HCT116 (cell line): ENCODE measurements around the gene LRP1. TPM values are rescaled to one million over a fixed set of nuclear protein-coding genes. Genes with fewer than 3 reads are reported as not detected.

Experiments
- ATAC-seq: fragments of 200-7000 bp; cut with Tn5 transposase; 2 replicates; pipeline ENCODE4 v1.9.1; 2020; ENCODE audit warnings: mild to moderate bottlenecking, moderate library complexity
- BruUV-seq: library from RNA; stranded (reverse); fragments of 400-500 nt; replicated peaks from 2 replicates; lab custom pipeline; 2021; lab: Mats Ljungman, UMichigan
- CTCF ChIA-PET: fragments of 300-600 bp; sonication (Branson Sonifier 250); formaldehyde crosslinking; loops from one replicate; lab custom pipeline; 2021; ENCODE audit warnings: antibody characterized with exemption; lab: Charles Lee
- POLR2A ChIA-PET: fragments of 300-600, 350-600 bp; sonication (Branson Sonifier 250); formaldehyde crosslinking; loops from one replicate; lab custom pipeline; 2021; ENCODE audit warnings: antibody characterized with exemption; lab: Charles Lee
- RAD21 ChIA-PET, 2 experiments: fragments of 300-600 bp; sonication (Branson Sonifier 250); formaldehyde crosslinking; loops; one replicate each; lab custom pipeline; 2023; ENCODE audit warnings: low total read pairs in 2 of 2; ENCODE audit not compliant: uncharacterized antibody in 2 of 2, unreplicated experiment in 2 of 2, low non-redundant PET in 1 of 2; lab: Charles Lee
- DNase-seq: peaks from one replicate; pipeline ENCODE4 v3.0.0-alpha.2; 2010; ENCODE audit warnings: low read depth, low spot score
- H2AFZ ChIP-seq: fragments of 200-600 bp; shearing (Covaris generic), sonication (generic); 2 replicates; pipeline ENCODE4 v1.6.1; 2017; ENCODE audit warnings: low read depth, mixed run types, mixed read lengths, antibody characterized with exemption, low read length; ENCODE audit not compliant: poor library complexity, severe bottlenecking
- H3K27ac ChIP-seq: 2 replicates; pipeline ENCODE4 v1.5.1; 2012; ENCODE audit warnings: low read depth, low read length
- H3K27me3 ChIP-seq: fragments of 200-600 bp; sonication (generic); 2 replicates; pipeline ENCODE4 v1.6.1; 2016; ENCODE audit warnings: mixed run types, low read length, mixed read lengths; ENCODE audit not compliant: insufficient read depth
- H3K36me3 ChIP-seq, 2 experiments: fragments of 200-500 bp in 1 of 2; fragments of 200-600 bp in 1 of 2; sonication (Bioruptor generic) in 1 of 2; sonication (generic) in 1 of 2; 2 replicates each; pipeline versions ENCODE4 v1.5.1 to v1.6.1; 2014 to 2016; ENCODE audit warnings: low read length in 2 of 2, inconsistent platforms in 1 of 2, mixed read lengths in 1 of 2, mixed run types in 1 of 2; ENCODE audit not compliant: insufficient read depth in 2 of 2, control insufficient read depth in 1 of 2
- H3K4me1 ChIP-seq, 2 experiments: fragments of 200-600 bp in 1 of 2; sonication (generic) in 1 of 2; 2 replicates each; pipeline versions ENCODE4 v1.5.1 to v1.6.1; 2012 to 2017; ENCODE audit warnings: low read length in 2 of 2, inconsistent platforms in 1 of 2, mild to moderate bottlenecking in 1 of 2, mixed read lengths in 1 of 2, mixed run types in 1 of 2, moderate library complexity in 1 of 2; ENCODE audit not compliant: insufficient read depth in 2 of 2, control insufficient read depth in 1 of 2
- H3K4me2 ChIP-seq: fragments of 200-600 bp; sonication (generic); 2 replicates; pipeline ENCODE4 v1.6.1; 2017; ENCODE audit warnings: mixed run types, low read length, mixed read lengths
- H3K4me3 ChIP-seq, 2 experiments: fragments of 200-600 bp in 1 of 2; sonication (generic) in 1 of 2; replicated peaks in 1 of 2; 2 replicates each; pipeline ENCODE4 v1.5.1; 2011 to 2016; ENCODE audit warnings: low read length in 2 of 2, control low read depth in 1 of 2, low read depth in 1 of 2, mild to moderate bottlenecking in 1 of 2, mixed read lengths in 1 of 2, mixed run types in 1 of 2
- H3K79me2 ChIP-seq: fragments of 200-600 bp; sonication (generic); 2 replicates; pipeline ENCODE4 v1.6.1; 2017; ENCODE audit warnings: mild to moderate bottlenecking, mixed run types, low read length, moderate library complexity, mixed read lengths; ENCODE audit not compliant: insufficient read depth
- H3K9ac ChIP-seq: fragments of 200-600 bp; sonication (generic); 2 replicates; pipeline ENCODE4 v1.6.1; 2016; ENCODE audit warnings: low read length, mixed read lengths
- H3K9me2 ChIP-seq: fragments of 200-600 bp; sonication (generic), shearing (Covaris generic); 2 replicates; pipeline ENCODE4 v1.6.1; 2017; ENCODE audit warnings: mixed run types, mild to moderate bottlenecking, moderate library complexity; ENCODE audit not compliant: insufficient read depth
- H3K9me3 ChIP-seq, 2 experiments: fragments of 200-500 bp in 1 of 2; fragments of 200-600 bp in 1 of 2; sonication (Bioruptor generic) in 1 of 2; sonication (generic) in 1 of 2; 2 replicates each; pipeline ENCODE4 v1.6.1; 2014 to 2017; ENCODE audit warnings: low read length in 2 of 2, mixed read lengths in 2 of 2, inconsistent platforms in 1 of 2, low read depth in 1 of 2, mild to moderate bottlenecking in 1 of 2, mixed run types in 1 of 2, moderate library complexity in 1 of 2; ENCODE audit not compliant: control insufficient read depth in 1 of 2, insufficient read depth in 1 of 2
- H4K20me1 ChIP-seq: fragments of 200-600 bp; sonication (generic), shearing (Covaris generic); 2 replicates; pipeline ENCODE4 v1.6.1; 2017; ENCODE audit warnings: mixed run types, mild to moderate bottlenecking, moderate library complexity; ENCODE audit not compliant: insufficient read depth
- CBX3 ChIP-seq: IDR thresholded peaks from 2 replicates; pipeline ENCODE4 v1.6.1; 2012; ENCODE audit warnings: low read depth
- CEBPB ChIP-seq: IDR thresholded peaks from 2 replicates; pipeline ENCODE4 v1.6.1; 2012; ENCODE audit warnings: low read depth
- EGR1 ChIP-seq: IDR thresholded peaks from 2 replicates; pipeline ENCODE4 v1.6.1; 2012; ENCODE audit warnings: low read depth
- ELF1 ChIP-seq: IDR thresholded peaks from 2 replicates; pipeline ENCODE4 v1.6.1; 2012; ENCODE audit warnings: low read depth, borderline replicate concordance
- EZH2 ChIP-seq: fragments of 200-600 bp; sonication (generic); IDR thresholded peaks from 2 replicates; pipeline ENCODE4 v1.6.1; 2017; ENCODE audit warnings: antibody characterized with exemption, mixed run types
- EZH2phosphoT487 ChIP-seq: fragments of 200-600 bp; IDR thresholded peaks from 2 replicates; pipeline ENCODE4 v1.6.1; 2018; ENCODE audit warnings: antibody characterized with exemption, borderline replicate concordance
- JUND ChIP-seq: IDR thresholded peaks from 2 replicates; pipeline ENCODE4 v1.6.1; 2012
- POLR2A ChIP-seq: IDR thresholded peaks from 2 replicates; pipeline ENCODE4 v1.7.0; 2011; ENCODE audit warnings: borderline replicate concordance; ENCODE audit not compliant: insufficient read depth, insufficient read length; ENCODE audit errors: extremely low read depth
- POLR2AphosphoS5 ChIP-seq: IDR thresholded peaks from 2 replicates; pipeline ENCODE4 v1.6.1; 2011; ENCODE audit warnings: mild to moderate bottlenecking, low read depth, low read length, moderate library complexity
- RAD21 ChIP-seq: IDR thresholded peaks from 2 replicates; pipeline ENCODE4 v1.6.1; 2012; ENCODE audit warnings: low read depth, mild to moderate bottlenecking
- SIN3A ChIP-seq: IDR thresholded peaks from 2 replicates; pipeline ENCODE4 v1.6.1; 2012; ENCODE audit warnings: low read depth
- SRF ChIP-seq: IDR thresholded peaks from 2 replicates; pipeline ENCODE4 v1.6.1; 2012; ENCODE audit warnings: low read depth
- TCF7L2 ChIP-seq: IDR thresholded peaks from 2 replicates; pipeline ENCODE4 v1.7.0; 2011; ENCODE audit warnings: borderline replicate concordance, inconsistent platforms; ENCODE audit not compliant: insufficient read depth, insufficient read length; ENCODE audit errors: extremely low read depth
- YY1 ChIP-seq: IDR thresholded peaks from 2 replicates; pipeline ENCODE4 v1.6.1; 2011; ENCODE audit warnings: low read length, low read depth, moderate library complexity, mild to moderate bottlenecking; ENCODE audit not compliant: insufficient replicate concordance; ENCODE audit errors: extremely low read depth
- ZFX ChIP-seq: fragments of 450-650 bp; IDR thresholded peaks from 2 replicates; pipeline ENCODE4 v1.6.1; 2017
- ZNF274 ChIP-seq: fragments of 200-500 bp; sonication (Bioruptor generic); IDR thresholded peaks from 2 replicates; pipeline ENCODE4 v1.6.1; 2014; ENCODE audit warnings: mild to moderate bottlenecking, low read depth, low read length, inconsistent platforms
- intact Hi-C: fragments of 100-400 bp; cut with micrococcal nuclease; formaldehyde crosslinking; loops from 2 replicates; pipeline ENCODE4 v1.10.0; 2022
- total RNA-seq: library from RNA; stranded (reverse); gene quantifications from one replicate; pipeline ENCODE4 v1.2.1, GENCODE V29; 2021; ENCODE audit not compliant: unreplicated experiment
- TF ChIP-seq, protein P1 (sequence below): IDR thresholded peaks from 2 replicates; pipeline ENCODE4 v1.6.1; 2011; ENCODE audit warnings: mild to moderate bottlenecking, low read length, moderate library complexity; ENCODE audit not compliant: insufficient replicate concordance; ENCODE audit errors: extremely low read depth
- TF ChIP-seq, protein P2 (sequence below), 3 experiments: fragments of 200-600 bp in 1 of 3; sonication (generic) in 1 of 3; IDR thresholded peaks in 2 of 3; conservative IDR thresholded peaks in 1 of 3; 2 replicates each; pipeline ENCODE4 v1.5.1; 2012 to 2017; ENCODE audit warnings: low read depth in 2 of 3, low read length in 2 of 3, antibody characterized with exemption in 1 of 3, borderline replicate concordance in 1 of 3, control low read depth in 1 of 3, mild to moderate bottlenecking in 1 of 3, mixed read lengths in 1 of 3, mixed run types in 1 of 3, moderate library complexity in 1 of 3; ENCODE audit not compliant: insufficient read depth in 1 of 3
- TF ChIP-seq, protein P3 (sequence below): IDR thresholded peaks from 2 replicates; pipeline ENCODE4 v1.6.1; 2012
- TF ChIP-seq, protein P4 (sequence below): IDR thresholded peaks from 2 replicates; pipeline ENCODE4 v1.6.1; 2012; ENCODE audit warnings: low read depth

LRP1 gene
- total RNA-seq, 1 experiment from 2014 or later = 12.0 TPM

DNA sequence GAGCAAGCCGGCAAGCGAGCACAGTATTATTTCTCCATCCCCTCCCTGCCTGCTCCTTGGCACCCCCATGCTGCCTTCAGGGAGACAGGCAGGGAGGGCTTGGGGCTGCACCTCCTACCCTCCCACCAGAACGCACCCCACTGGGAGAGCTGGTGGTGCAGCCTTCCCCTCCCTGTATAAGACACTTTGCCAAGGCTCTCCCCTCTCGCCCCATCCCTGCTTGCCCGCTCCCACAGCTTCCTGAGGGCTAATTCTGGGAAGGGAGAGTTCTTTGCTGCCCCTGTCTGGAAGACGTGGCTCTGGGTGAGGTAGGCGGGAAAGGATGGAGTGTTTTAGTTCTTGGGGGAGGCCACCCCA is 84.4 kb downstream of the LRP1 start:
- H3K4me2 ChIP-seq = no peak overlapping the region
- RAD21 ChIA-PET = interaction anchor here in 1 of 2 experiments (0.9 to 1.9 kb wide), 2 partner anchors 27 to 30 kb away, joined by 4 to 13 read pairs; no protein-coding TSS in a partner anchor
- no peak overlapping the region for H2AFZ ChIP-seq
- CTCF ChIA-PET = interaction anchor here (1.0 to 4.2 kb wide), 10 partner anchors 18 to 243 kb away, joined by 3 to 103 read pairs (median 12); partner anchors contain the start of genes INHBE and SHMT2
- no peak overlapping the region for H3K9ac ChIP-seq
- H3K27me3 ChIP-seq = no peaks in the 10 kb centered on the region
- intact Hi-C loops = loop anchor here (1.0 to 2.0 kb wide), 3 partner anchors 27 to 240 kb away; no protein-coding TSS in a partner anchor
- ATAC-seq (no peak), DNase-seq (no peak)
- TF ChIP-seq SIN3A (no peak), RAD21 (no peak), SRF (no peak), EZH2phosphoT487 (no peak), JUND (no peak), ELF1 (no peak), POLR2A (no peak), EGR1 (no peak), ZNF274 (no peak), CBX3 (no peak), CEBPB (no peak), EZH2 (no peak), YY1 (no peak), TCF7L2 (no peak), POLR2AphosphoS5 (no peak), ZFX (no peak)
- TF ChIP-seq, protein P1, sequence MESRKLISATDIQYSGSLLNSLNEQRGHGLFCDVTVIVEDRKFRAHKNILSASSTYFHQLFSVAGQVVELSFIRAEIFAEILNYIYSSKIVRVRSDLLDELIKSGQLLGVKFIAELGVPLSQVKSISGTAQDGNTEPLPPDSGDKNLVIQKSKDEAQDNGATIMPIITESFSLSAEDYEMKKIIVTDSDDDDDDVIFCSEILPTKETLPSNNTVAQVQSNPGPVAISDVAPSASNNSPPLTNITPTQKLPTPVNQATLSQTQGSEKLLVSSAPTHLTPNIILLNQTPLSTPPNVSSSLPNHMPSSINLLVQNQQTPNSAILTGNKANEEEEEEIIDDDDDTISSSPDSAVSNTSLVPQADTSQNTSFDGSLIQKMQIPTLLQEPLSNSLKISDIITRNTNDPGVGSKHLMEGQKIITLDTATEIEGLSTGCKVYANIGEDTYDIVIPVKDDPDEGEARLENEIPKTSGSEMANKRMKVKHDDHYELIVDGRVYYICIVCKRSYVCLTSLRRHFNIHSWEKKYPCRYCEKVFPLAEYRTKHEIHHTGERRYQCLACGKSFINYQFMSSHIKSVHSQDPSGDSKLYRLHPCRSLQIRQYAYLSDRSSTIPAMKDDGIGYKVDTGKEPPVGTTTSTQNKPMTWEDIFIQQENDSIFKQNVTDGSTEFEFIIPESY = no peak
- TF ChIP-seq, protein P2, sequence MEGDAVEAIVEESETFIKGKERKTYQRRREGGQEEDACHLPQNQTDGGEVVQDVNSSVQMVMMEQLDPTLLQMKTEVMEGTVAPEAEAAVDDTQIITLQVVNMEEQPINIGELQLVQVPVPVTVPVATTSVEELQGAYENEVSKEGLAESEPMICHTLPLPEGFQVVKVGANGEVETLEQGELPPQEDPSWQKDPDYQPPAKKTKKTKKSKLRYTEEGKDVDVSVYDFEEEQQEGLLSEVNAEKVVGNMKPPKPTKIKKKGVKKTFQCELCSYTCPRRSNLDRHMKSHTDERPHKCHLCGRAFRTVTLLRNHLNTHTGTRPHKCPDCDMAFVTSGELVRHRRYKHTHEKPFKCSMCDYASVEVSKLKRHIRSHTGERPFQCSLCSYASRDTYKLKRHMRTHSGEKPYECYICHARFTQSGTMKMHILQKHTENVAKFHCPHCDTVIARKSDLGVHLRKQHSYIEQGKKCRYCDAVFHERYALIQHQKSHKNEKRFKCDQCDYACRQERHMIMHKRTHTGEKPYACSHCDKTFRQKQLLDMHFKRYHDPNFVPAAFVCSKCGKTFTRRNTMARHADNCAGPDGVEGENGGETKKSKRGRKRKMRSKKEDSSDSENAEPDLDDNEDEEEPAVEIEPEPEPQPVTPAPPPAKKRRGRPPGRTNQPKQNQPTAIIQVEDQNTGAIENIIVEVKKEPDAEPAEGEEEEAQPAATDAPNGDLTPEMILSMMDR (IDR thresholded peaks at IDR 0.05 in 2 of 3, conservative IDR thresholded peaks at IDR 0.05 in 1 of 3; ENCODE audit: borderline replicate concordance in 1 of 3, insufficient read depth in 1 of 3, low read depth in 2 of 3, low read length in 2 of 3) = no peak
- TF ChIP-seq, protein P3, sequence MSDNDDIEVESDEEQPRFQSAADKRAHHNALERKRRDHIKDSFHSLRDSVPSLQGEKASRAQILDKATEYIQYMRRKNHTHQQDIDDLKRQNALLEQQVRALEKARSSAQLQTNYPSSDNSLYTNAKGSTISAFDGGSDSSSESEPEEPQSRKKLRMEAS = no peak
- TF ChIP-seq, protein P4, sequence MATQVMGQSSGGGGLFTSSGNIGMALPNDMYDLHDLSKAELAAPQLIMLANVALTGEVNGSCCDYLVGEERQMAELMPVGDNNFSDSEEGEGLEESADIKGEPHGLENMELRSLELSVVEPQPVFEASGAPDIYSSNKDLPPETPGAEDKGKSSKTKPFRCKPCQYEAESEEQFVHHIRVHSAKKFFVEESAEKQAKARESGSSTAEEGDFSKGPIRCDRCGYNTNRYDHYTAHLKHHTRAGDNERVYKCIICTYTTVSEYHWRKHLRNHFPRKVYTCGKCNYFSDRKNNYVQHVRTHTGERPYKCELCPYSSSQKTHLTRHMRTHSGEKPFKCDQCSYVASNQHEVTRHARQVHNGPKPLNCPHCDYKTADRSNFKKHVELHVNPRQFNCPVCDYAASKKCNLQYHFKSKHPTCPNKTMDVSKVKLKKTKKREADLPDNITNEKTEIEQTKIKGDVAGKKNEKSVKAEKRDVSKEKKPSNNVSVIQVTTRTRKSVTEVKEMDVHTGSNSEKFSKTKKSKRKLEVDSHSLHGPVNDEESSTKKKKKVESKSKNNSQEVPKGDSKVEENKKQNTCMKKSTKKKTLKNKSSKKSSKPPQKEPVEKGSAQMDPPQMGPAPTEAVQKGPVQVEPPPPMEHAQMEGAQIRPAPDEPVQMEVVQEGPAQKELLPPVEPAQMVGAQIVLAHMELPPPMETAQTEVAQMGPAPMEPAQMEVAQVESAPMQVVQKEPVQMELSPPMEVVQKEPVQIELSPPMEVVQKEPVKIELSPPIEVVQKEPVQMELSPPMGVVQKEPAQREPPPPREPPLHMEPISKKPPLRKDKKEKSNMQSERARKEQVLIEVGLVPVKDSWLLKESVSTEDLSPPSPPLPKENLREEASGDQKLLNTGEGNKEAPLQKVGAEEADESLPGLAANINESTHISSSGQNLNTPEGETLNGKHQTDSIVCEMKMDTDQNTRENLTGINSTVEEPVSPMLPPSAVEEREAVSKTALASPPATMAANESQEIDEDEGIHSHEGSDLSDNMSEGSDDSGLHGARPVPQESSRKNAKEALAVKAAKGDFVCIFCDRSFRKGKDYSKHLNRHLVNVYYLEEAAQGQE = no peak
- H3K9me2 ChIP-seq = no peaks in the 10 kb centered on the region
- H3K4me3 ChIP-seq = no peak overlapping the region
- H3K27ac ChIP-seq = no peak overlapping the region
- H3K79me2 ChIP-seq = no peaks in the 10 kb centered on the region
- no peaks in the 10 kb centered on the region for H3K9me3 ChIP-seq
- POLR2A ChIA-PET = interaction anchor here (1.9 kb wide), 1 partner anchor 30 kb away, joined by 7 read pairs; no protein-coding TSS in a partner anchor
- peaks cover 17 to 42% of the 10 kb centered on the region in 2 experiments for H3K4me1 ChIP-seq
- no peaks in the 10 kb centered on the region for H4K20me1 ChIP-seq
- no TSS peak for BruUV-seq
- H3K36me3 ChIP-seq = no peaks in the 10 kb centered on the region
